GM23338 (cell line): Measurements from ENCODE around the gene NHERF1. TPM values are rescaled to one million over a fixed set of nuclear protein-coding genes. Genes with fewer than 3 reads are reported as not detected.

ENCODE experiments used
- ATAC-seq: fragments of 200-7000 bp; cut with Tn5 transposase; 3 replicates; pipeline ENCODE4 v1.9.1; 2020
- DNase-seq: peaks from one replicate; pipeline ENCODE4 v3.0.0-alpha.2; 2015; ENCODE audit warnings: low spot score
- H2AFZ ChIP-seq: fragments of 200-600 bp; sonication (generic); 2 replicates; pipeline ENCODE4 v1.8.0; 2016; ENCODE audit warnings: antibody characterized with exemption, mild to moderate bottlenecking, moderate library complexity
- H3F3A ChIP-seq: fragments of 200-600 bp; sonication (generic); replicated peaks from 2 replicates; pipeline ENCODE4 v1.8.0; 2017; ENCODE audit warnings: antibody characterized with exemption, mixed run types, low read depth
- H3K27ac ChIP-seq: fragments of 200-600 bp; sonication (generic); 2 replicates; pipeline ENCODE4 v1.6.1; 2016; ENCODE audit warnings: low read depth
- H3K27me3 ChIP-seq: fragments of 200-600 bp; sonication (generic); 2 replicates; pipeline ENCODE4 v1.8.0; 2016; ENCODE audit warnings: mild to moderate bottlenecking, mixed run types, moderate library complexity; ENCODE audit not compliant: insufficient read depth
- H3K36me3 ChIP-seq: fragments of 200-600 bp; sonication (generic); 2 replicates; pipeline ENCODE4 v1.8.0; 2016; ENCODE audit warnings: mild to moderate bottlenecking; ENCODE audit not compliant: insufficient read depth
- H3K4me1 ChIP-seq: fragments of 200-600 bp; sonication (generic); 2 replicates; pipeline ENCODE4 v1.8.0; 2016; ENCODE audit warnings: mild to moderate bottlenecking, moderate library complexity; ENCODE audit not compliant: insufficient read depth
- H3K4me2 ChIP-seq: fragments of 200-600 bp; sonication (generic); 2 replicates; pipeline ENCODE4 v1.7.1; 2017; ENCODE audit warnings: mixed run types
- H3K4me3 ChIP-seq: fragments of 200-600 bp; sonication (generic); 2 replicates; pipeline ENCODE4 v1.6.1; 2016; ENCODE audit warnings: mixed run types
- H3K79me2 ChIP-seq: fragments of 200-600 bp; sonication (generic); replicated peaks from 2 replicates; pipeline ENCODE4 v1.8.0; 2017; ENCODE audit warnings: mild to moderate bottlenecking; ENCODE audit not compliant: insufficient read depth
- H3K9me2 ChIP-seq: fragments of 200-600 bp; sonication (generic); 2 replicates; pipeline ENCODE4 v1.8.0; 2017; ENCODE audit not compliant: insufficient read depth
- H4K20me1 ChIP-seq: fragments of 200-600 bp; sonication (generic); replicated peaks from 2 replicates; pipeline ENCODE4 v1.8.0; 2017; ENCODE audit warnings: mild to moderate bottlenecking; ENCODE audit not compliant: insufficient read depth
- H3K27ac Mint-ChIP-seq: 2 replicates; pipeline ENCODE4 v1.8.0; 2020; ENCODE audit warnings: inconsistent platforms, mild to moderate bottlenecking, moderate library complexity, mixed read lengths
- H3K27me3 Mint-ChIP-seq: 3 replicates; pipeline ENCODE4 v1.8.0; 2022; ENCODE audit warnings: low read depth, mild to moderate bottlenecking, moderate library complexity, mixed read lengths, inconsistent platforms; ENCODE audit not compliant: insufficient read depth, poor library complexity
- H3K36me3 Mint-ChIP-seq: 3 replicates; pipeline ENCODE4 v1.8.0; 2021; ENCODE audit warnings: low read depth, mild to moderate bottlenecking, inconsistent platforms, moderate library complexity, mixed read lengths
- H3K4me1 Mint-ChIP-seq: 3 replicates; pipeline ENCODE4 v1.8.0; 2020; ENCODE audit warnings: mild to moderate bottlenecking, inconsistent platforms, mixed read lengths
- H3K4me3 Mint-ChIP-seq: 3 replicates; pipeline ENCODE4 v1.8.0; 2021; ENCODE audit warnings: moderate library complexity, mild to moderate bottlenecking, inconsistent platforms, mixed read lengths
- H3K9me3 Mint-ChIP-seq: 3 replicates; pipeline ENCODE4 v1.8.0; 2020; ENCODE audit warnings: moderate library complexity, mild to moderate bottlenecking, inconsistent platforms, mixed read lengths
- CREB1 ChIP-seq: fragments of 250-450 bp; sonication (Bioruptor Pico); IDR thresholded peaks from 2 replicates; pipeline ENCODE4 v1.5.0; 2020; ENCODE audit warnings: low read depth, mild to moderate bottlenecking, moderate library complexity
- EZH2 ChIP-seq: fragments of 200-600 bp; sonication (generic); IDR thresholded peaks from one replicate; pipeline ENCODE4 v1.8.0; 2017; ENCODE audit warnings: antibody characterized with exemption, mild to moderate bottlenecking, low read depth; ENCODE audit not compliant: unreplicated experiment
- EZH2phosphoT487 ChIP-seq: fragments of 200-600 bp; sonication (generic); IDR thresholded peaks from one replicate; pipeline ENCODE4 v1.8.1; 2018; ENCODE audit warnings: antibody characterized with exemption; ENCODE audit not compliant: unreplicated experiment
- JUNB ChIP-seq: IDR thresholded peaks from one replicate; pipeline ENCODE4 v1.6.1; 2016; ENCODE audit warnings: antibody characterized with exemption; ENCODE audit not compliant: unreplicated experiment
- NANOG ChIP-seq: IDR thresholded peaks from 2 replicates; pipeline ENCODE4 v1.6.1; 2016; ENCODE audit warnings: antibody characterized with exemption, borderline replicate concordance
- POLR2AphosphoS5 ChIP-seq: IDR thresholded peaks from 2 replicates; pipeline ENCODE4 v1.6.1; 2016; ENCODE audit warnings: antibody characterized with exemption, low read depth
- STAT1 ChIP-seq: IDR thresholded peaks from one replicate; pipeline ENCODE4 v1.6.1; 2016; ENCODE audit warnings: antibody characterized with exemption; ENCODE audit not compliant: unreplicated experiment
- ZNF114 ChIP-seq: fragments of 250-450 bp; sonication (Bioruptor Pico); IDR thresholded peaks from 2 replicates; pipeline ENCODE4 v1.5.0; 2020; ENCODE audit warnings: mild to moderate bottlenecking, moderate library complexity
- ZNF331 ChIP-seq: fragments of 250-450 bp; sonication (Bioruptor Pico); IDR thresholded peaks from 2 replicates; pipeline ENCODE4 v1.5.0; 2020; ENCODE audit warnings: low read depth, mild to moderate bottlenecking, moderate library complexity
- polyA plus RNA-seq: library from polyadenylated mRNA; unstranded; fragments of >200 nt; fragmentation: Nextera tagmentation; extraction: Ambion mirVana; gene quantifications from 2 replicates; pipeline ENCODE4 v1.2.1, GENCODE V29; 2016
- total RNA-seq: library from RNA; depleted of rRNA; stranded (reverse); fragments of >200 nt; shearing (Covaris generic); gene quantifications from 2 replicates; pipeline ENCODE4 v1.2.3, GENCODE V29; 2014
- TF ChIP-seq, protein P1 (sequence below): IDR thresholded peaks from 2 replicates; pipeline ENCODE4 v1.6.1; 2016; ENCODE audit warnings: antibody characterized with exemption
- TF ChIP-seq, protein P2 (sequence below), 2 experiments: fragments of 200-600 bp in 1 of 2; sonication (generic) in 1 of 2; conservative IDR thresholded peaks; 2 replicates each; pipeline versions ENCODE4 v1.5.1 to v1.6.1; 2016 to 2017; ENCODE audit warnings: antibody characterized with exemption in 2 of 2, low read depth in 2 of 2, mild to moderate bottlenecking in 2 of 2, moderate library complexity in 1 of 2
- TF ChIP-seq, protein P3 (sequence below): fragments of 250-450 bp; sonication (Bioruptor Pico); IDR thresholded peaks from 2 replicates; pipeline ENCODE4 v1.5.0; 2020; ENCODE audit warnings: mild to moderate bottlenecking, moderate library complexity
- TF ChIP-seq, protein P4 (sequence below): IDR thresholded peaks from one replicate; pipeline ENCODE4 v1.6.1; 2018; ENCODE audit warnings: antibody characterized with exemption; ENCODE audit not compliant: unreplicated experiment

NHERF1 gene
- total and polyA plus RNA-seq, 2 experiments from 2014 or later = 48.8 to 100 TPM

DNA sequence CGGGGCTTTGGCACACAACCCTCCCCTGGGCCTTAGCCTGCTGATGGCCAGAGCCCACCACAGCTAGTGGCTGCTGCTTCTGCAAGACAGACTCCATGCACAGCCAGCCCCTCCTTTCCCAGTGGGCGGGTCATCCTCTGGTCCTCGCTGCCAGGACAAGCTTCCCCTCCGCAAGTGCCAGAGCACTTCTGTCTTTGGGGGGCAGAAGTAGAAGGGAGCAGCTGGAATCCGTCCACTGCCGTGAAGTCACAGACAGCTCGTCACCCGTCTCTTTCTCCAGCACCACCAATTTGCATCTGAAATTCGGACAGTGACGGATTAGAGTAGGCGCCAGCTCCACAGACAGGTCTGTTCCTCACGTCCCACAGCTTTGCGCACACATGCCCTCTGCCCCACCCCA lies 59.0 kb downstream of the NHERF1 start:
- no peak overlapping the region for H3K27ac ChIP-seq
- no peaks in the 10 kb centered on the region for H3F3A ChIP-seq
- peaks cover 3% of the 10 kb centered on the region for H3K36me3 Mint-ChIP-seq
- H3K27me3 Mint-ChIP-seq = peaks cover 7% of the 10 kb centered on the region
- no peaks in the 10 kb centered on the region for H3K79me2 ChIP-seq
- no peaks in the 10 kb centered on the region for H3K4me1 ChIP-seq
- H3K4me3 ChIP-seq = no peak overlapping the region
- H3K27ac Mint-ChIP-seq = no peak overlapping the region
- H3K4me3 Mint-ChIP-seq = no peak overlapping the region
- H3K4me2 ChIP-seq = no peak overlapping the region
- no peaks in the 10 kb centered on the region for H3K4me1 Mint-ChIP-seq
- TF ChIP-seq, protein P1, sequence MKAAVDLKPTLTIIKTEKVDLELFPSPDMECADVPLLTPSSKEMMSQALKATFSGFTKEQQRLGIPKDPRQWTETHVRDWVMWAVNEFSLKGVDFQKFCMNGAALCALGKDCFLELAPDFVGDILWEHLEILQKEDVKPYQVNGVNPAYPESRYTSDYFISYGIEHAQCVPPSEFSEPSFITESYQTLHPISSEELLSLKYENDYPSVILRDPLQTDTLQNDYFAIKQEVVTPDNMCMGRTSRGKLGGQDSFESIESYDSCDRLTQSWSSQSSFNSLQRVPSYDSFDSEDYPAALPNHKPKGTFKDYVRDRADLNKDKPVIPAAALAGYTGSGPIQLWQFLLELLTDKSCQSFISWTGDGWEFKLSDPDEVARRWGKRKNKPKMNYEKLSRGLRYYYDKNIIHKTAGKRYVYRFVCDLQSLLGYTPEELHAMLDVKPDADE = no peak
- TF ChIP-seq JUNB = no peak
- no peak for TF ChIP-seq EZH2
- no peak for TF ChIP-seq ZNF114 (CRISPR knock-in tag)
- TF ChIP-seq, protein P2, sequence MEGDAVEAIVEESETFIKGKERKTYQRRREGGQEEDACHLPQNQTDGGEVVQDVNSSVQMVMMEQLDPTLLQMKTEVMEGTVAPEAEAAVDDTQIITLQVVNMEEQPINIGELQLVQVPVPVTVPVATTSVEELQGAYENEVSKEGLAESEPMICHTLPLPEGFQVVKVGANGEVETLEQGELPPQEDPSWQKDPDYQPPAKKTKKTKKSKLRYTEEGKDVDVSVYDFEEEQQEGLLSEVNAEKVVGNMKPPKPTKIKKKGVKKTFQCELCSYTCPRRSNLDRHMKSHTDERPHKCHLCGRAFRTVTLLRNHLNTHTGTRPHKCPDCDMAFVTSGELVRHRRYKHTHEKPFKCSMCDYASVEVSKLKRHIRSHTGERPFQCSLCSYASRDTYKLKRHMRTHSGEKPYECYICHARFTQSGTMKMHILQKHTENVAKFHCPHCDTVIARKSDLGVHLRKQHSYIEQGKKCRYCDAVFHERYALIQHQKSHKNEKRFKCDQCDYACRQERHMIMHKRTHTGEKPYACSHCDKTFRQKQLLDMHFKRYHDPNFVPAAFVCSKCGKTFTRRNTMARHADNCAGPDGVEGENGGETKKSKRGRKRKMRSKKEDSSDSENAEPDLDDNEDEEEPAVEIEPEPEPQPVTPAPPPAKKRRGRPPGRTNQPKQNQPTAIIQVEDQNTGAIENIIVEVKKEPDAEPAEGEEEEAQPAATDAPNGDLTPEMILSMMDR (conservative IDR thresholded peaks at IDR 0.05; ENCODE audit: low read depth in 2 of 2) = no peak
- TF ChIP-seq ZNF331 = no peak
- TF ChIP-seq, protein P3, sequence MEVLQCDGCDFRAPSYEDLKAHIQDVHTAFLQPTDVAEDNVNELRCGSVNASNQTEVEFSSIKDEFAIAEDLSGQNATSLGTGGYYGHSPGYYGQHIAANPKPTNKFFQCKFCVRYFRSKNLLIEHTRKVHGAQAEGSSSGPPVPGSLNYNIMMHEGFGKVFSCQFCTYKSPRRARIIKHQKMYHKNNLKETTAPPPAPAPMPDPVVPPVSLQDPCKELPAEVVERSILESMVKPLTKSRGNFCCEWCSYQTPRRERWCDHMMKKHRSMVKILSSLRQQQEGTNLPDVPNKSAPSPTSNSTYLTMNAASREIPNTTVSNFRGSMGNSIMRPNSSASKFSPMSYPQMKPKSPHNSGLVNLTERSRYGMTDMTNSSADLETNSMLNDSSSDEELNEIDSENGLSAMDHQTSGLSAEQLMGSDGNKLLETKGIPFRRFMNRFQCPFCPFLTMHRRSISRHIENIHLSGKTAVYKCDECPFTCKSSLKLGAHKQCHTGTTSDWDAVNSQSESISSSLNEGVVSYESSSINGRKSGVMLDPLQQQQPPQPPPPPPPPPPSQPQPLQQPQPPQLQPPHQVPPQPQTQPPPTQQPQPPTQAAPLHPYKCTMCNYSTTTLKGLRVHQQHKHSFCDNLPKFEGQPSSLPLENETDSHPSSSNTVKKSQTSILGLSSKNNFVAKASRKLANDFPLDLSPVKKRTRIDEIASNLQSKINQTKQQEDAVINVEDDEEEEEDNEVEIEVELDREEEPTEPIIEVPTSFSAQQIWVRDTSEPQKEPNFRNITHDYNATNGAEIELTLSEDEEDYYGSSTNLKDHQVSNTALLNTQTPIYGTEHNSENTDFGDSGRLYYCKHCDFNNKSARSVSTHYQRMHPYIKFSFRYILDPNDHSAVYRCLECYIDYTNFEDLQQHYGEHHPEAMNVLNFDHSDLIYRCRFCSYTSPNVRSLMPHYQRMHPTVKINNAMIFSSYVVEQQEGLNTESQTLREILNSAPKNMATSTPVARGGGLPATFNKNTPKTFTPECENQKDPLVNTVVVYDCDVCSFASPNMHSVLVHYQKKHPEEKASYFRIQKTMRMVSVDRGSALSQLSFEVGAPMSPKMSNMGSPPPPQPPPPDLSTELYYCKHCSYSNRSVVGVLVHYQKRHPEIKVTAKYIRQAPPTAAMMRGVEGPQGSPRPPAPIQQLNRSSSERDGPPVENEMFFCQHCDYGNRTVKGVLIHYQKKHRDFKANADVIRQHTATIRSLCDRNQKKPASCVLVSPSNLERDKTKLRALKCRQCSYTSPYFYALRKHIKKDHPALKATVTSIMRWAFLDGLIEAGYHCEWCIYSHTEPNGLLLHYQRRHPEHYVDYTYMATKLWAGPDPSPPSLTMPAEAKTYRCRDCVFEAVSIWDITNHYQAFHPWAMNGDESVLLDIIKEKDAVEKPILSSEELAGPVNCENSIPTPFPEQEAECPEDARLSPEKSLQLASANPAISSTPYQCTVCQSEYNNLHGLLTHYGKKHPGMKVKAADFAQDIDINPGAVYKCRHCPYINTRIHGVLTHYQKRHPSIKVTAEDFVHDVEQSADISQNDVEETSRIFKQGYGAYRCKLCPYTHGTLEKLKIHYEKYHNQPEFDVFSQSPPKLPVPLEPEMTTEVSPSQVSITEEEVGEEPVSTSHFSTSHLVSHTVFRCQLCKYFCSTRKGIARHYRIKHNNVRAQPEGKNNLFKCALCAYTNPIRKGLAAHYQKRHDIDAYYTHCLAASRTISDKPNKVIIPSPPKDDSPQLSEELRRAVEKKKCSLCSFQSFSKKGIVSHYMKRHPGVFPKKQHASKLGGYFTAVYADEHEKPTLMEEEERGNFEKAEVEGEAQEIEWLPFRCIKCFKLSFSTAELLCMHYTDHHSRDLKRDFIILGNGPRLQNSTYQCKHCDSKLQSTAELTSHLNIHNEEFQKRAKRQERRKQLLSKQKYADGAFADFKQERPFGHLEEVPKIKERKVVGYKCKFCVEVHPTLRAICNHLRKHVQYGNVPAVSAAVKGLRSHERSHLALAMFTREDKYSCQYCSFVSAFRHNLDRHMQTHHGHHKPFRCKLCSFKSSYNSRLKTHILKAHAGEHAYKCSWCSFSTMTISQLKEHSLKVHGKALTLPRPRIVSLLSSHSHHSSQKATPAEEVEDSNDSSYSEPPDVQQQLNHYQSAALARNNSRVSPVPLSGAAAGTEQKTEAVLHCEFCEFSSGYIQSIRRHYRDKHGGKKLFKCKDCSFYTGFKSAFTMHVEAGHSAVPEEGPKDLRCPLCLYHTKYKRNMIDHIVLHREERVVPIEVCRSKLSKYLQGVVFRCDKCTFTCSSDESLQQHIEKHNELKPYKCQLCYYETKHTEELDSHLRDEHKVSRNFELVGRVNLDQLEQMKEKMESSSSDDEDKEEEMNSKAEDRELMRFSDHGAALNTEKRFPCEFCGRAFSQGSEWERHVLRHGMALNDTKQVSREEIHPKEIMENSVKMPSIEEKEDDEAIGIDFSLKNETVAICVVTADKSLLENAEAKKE (CRISPR knock-in tag) = no peak
- TF ChIP-seq, protein P4, sequence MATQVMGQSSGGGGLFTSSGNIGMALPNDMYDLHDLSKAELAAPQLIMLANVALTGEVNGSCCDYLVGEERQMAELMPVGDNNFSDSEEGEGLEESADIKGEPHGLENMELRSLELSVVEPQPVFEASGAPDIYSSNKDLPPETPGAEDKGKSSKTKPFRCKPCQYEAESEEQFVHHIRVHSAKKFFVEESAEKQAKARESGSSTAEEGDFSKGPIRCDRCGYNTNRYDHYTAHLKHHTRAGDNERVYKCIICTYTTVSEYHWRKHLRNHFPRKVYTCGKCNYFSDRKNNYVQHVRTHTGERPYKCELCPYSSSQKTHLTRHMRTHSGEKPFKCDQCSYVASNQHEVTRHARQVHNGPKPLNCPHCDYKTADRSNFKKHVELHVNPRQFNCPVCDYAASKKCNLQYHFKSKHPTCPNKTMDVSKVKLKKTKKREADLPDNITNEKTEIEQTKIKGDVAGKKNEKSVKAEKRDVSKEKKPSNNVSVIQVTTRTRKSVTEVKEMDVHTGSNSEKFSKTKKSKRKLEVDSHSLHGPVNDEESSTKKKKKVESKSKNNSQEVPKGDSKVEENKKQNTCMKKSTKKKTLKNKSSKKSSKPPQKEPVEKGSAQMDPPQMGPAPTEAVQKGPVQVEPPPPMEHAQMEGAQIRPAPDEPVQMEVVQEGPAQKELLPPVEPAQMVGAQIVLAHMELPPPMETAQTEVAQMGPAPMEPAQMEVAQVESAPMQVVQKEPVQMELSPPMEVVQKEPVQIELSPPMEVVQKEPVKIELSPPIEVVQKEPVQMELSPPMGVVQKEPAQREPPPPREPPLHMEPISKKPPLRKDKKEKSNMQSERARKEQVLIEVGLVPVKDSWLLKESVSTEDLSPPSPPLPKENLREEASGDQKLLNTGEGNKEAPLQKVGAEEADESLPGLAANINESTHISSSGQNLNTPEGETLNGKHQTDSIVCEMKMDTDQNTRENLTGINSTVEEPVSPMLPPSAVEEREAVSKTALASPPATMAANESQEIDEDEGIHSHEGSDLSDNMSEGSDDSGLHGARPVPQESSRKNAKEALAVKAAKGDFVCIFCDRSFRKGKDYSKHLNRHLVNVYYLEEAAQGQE = no peak
- no peak for TF ChIP-seq STAT1
- TF ChIP-seq EZH2phosphoT487 = no peak
- TF ChIP-seq POLR2AphosphoS5 = no peak
- TF ChIP-seq NANOG = no peak
- TF ChIP-seq CREB1 (CRISPR knock-in tag) = no peak
- peaks cover 13% of the 10 kb centered on the region for H4K20me1 ChIP-seq
- H3K27me3 ChIP-seq = no peaks in the 10 kb centered on the region
- no peak overlapping the region for H2AFZ ChIP-seq
- DNase-seq = no peak
- no peaks in the 10 kb centered on the region for H3K9me3 Mint-ChIP-seq
- ATAC-seq = no peak
- H3K36me3 ChIP-seq = no peaks in the 10 kb centered on the region
- H3K9me2 ChIP-seq = no peaks in the 10 kb centered on the region
